Pons (tissue), 1 donor: Measurements from ENCODE around the gene AFDN.

Experiments
- DNase-seq: peaks from one replicate; pipeline ENCODE4 v3.0.0-alpha.2; 2016; ENCODE audit warnings: low spot score

The AFDN gene

DNA sequence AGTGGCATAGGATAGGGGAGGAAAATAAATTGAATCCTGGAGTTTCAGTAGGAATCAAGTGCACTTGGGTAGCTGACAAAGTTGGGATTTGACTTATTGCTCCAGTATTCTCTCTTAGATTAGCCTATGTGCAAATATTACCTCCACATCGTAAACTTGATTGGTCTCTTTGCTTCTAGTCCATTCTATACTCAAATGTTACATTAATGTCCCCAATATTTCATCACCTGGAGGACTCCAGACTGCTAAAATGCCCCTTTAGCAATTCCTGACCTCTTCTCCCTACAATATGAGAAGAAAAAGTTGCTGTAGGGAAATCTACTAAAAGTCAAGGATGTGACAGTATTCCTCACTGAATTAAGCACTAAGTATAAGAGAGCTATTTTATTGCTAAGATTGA lies 16.3 kb downstream of the AFDN start:
- no peak for DNase-seq

- DNase-seq: no peak
Observed at GRCh38 chr6:167845856-167846255, 19.1 kb downstream of the AFDN start.

DNA sequence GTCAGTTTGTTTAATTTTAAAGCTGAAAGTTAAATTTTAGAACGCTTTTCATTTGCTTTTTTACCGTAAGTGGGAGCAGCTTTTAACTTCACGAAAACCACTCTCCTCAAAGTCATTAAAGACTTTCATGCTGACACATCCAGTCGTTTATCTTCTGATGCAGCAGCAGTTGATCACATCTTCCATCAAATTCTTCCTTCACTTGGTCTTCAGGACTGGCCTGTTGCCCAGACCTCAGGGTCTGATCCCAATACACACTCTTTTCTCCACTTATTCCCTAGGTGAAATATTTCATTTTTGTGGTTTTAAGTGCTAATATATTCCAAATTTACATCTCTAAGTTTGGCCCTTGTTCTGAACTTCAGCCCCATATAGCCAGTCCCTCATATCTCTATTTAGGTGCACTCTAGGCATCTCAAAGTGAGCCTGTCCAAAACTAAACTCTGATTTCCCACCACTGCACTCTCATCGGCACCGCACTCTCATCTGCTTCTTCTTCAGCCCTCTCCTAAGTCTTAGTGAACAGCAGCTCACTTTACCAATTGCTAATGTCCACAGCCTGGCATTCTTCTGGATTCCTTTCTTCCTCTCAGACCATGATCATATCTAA lies 20.4 kb downstream of the AFDN start:
- DNase-seq: no peak

DNA sequence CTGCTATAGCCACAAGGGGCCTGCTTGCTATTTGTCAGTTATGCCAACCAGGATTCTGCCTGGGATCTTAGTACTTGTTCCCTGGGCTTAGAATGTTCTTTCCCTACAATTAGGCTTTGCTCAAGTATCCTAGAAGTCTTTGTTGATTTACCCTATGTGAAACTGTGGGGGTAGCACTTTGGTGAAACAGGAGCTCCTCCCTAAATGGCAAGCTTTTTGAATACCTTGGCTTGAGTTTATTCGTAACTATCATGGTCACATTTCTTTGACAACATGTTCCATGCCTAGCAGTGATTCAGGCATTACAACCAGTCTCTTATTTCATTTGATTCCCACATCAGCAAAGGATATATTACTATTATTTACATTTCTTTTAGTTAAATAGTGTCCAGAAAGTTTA lies 21.2 kb downstream of the AFDN start:
- no peak for DNase-seq

DNA sequence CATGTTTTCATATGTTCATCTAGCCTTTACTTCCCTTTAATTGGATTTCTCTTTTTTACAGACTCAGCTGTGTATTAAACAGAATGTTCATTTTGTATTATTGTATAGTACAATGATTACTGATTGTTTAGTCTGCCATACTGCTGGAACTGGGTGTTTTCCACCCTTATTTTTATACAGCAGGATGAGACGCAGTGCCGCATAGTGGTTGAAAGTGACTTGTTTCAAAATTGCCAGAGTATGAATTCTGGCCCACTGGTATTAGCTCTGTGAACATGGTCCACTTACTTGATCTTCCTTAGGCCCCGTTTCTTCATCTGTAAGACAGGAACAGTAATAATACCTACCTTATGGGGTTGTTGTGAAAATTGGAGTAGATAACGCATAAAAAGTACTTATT lies 22.1 kb downstream of the AFDN start:
- peak; percentile 67 for DNase-seq

GRCh38 chr6:167849846-167850459 lies 23.2 kb downstream of the AFDN start:
- no peak for DNase-seq

DNA sequence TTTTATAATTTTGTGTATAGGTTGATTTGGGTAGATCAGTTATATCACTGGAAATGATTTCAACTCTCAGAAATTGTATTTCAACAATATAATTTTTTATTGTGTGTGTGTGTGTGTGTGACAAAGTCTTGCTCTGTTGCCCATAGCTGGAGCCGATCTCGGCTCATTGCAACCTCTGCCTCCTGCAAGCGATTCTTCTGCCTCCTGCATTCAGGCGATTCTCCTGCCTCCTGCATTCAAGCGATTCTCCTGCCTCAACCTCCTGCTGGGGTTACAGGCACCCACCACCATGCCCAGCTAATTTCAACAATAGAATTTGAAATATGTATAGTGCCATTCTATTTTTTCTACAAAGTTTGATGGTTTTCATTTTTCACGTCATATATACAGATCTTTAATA lies 24.1 kb downstream of the AFDN start:
- no peak for DNase-seq

GRCh38 chr6:167851370-167851952 lies 24.8 kb downstream of the AFDN start:
- no peak for DNase-seq

GRCh38 chr6:167855825-167856425 lies 29.2 kb downstream of the AFDN start:
- DNase-seq: peak; percentile 52

- DNase-seq: no peak
Observed at GRCh38 chr6:167856474-167856873, 29.8 kb downstream of the AFDN start.

- DNase-seq: no peak
Observed at GRCh38 chr6:167856999-167857660, 30.4 kb downstream of the AFDN start.

DNA sequence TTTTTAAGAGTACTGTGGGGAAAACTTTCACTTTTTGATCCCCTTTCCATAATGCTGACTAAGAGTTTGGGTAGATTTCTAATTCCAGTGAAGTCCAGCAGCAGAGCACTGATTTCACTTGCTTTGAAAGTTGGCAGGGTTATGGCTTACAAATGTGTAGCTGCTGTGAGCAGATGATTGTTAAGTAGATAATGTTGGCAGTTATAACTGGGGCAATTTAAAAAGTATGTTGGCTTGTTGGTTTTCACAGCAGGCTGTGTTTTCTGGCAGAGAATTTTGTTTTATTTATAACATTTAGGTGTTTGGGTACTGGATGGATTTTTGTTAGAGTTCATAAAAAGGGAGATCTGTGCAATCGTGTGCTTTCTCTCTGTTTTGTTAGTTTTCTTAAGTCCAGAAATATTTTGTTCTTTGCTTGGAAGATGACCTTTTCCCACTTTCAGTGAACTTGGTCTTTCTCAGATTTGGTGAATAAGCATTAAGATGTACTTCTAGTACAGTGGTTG lies 31.4 kb downstream of the AFDN start:
- peak; percentile 72 for DNase-seq

DNA sequence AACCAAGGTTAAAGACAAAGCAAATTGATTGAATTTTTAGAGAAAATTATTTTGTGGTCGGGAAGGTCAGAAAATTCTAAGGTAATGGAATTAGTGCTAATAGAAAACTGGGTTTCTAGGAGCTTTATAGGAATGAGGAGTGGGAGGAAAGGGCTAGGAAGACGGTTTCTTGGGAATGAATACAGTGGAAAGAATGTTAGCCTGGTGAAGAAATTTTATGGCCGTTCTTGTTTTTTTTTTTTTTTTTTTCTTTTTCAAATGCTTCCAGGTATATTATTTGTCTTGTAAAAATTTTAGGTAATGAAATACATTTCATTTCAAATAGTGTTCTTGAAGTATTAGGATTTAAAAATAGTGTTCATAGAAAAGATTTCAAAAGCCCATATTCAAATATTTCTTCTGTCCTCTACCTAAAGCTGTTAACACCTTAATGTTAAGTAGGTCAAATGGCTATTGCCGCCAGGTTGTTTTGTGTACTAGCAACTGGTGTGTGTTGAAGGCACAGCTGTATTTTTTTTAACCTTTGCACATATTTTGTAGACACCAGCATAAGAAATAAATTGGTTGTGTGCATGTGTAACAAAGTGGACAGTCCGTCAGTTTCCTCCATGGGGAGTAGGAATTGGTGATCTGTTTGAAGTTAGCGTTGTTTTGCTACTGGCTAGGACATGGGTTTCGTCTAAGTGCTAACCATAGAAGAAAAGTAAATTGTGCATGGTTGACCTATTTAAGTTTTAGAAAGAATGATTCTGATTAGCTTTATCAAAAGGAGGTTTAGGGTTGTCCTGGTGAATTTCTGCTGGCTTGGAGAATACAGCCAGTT lies 32.3 kb downstream of the AFDN start:
- DNase-seq: no peak

GRCh38 chr6:167860550-167861226 lies 34.0 kb downstream of the AFDN start:
- DNase-seq: no peak

DNA sequence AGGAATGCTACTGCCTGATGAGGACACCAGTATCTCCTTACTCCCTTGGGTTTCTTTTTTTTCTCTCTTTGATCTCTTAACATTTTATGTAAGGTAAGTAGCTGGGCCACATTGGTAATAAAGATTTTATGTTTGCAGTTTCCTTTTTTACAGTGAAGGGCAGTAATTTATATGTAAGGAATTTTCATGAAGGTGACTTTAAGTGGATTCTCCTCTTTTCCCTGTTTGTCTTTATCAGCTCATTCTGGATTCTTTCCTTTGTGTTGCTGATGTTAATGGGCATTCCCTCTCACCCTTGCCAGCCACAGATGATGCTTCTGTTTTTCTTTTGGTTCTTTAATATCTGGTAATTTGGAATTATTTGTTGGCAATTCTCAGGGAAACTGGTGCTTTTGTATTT lies 34.7 kb downstream of the AFDN start:
- no peak for DNase-seq

DNA sequence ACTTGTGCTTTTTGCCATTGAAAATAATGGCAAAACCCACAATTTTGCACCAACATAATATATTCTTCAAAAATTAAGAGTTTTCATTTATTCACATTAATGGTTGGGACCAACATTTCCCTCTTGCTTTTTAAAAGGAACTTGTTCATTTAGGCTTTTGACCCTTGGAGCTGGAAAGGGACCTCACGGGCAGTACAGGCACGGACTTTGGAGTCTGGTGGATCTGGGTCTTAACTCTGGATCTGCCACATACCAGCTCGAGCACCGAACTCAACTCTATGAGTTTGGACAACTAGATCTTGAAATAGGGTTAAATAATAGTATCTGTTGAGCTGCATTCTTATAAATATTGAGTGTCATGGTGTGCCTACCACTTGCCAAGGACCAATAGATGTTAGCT lies 37.2 kb downstream of the AFDN start:
- DNase-seq: no peak

- DNase-seq: no peak
Observed at GRCh38 chr6:167866642-167867041, 39.9 kb downstream of the AFDN start.

DNA sequence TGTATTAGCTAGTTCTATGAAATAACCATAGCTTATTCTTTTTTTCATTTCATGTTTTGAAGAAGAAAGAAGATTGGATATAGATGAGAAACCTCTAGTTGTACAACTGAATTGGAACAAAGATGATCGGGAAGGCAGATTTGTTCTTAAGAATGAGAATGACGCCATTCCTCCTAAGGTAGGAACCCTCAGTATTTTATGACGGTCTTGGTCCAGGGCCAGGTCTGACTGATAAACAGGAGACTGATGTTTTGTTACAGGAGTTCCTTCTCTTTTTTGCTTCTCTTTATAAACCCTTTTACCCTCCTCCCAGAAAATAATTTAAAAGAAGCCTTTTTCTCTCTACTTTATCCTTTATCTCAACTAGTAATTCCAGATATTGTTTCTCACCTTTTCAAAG lies 43.6 kb downstream of the AFDN start:
- DNase-seq: no peak

DNA sequence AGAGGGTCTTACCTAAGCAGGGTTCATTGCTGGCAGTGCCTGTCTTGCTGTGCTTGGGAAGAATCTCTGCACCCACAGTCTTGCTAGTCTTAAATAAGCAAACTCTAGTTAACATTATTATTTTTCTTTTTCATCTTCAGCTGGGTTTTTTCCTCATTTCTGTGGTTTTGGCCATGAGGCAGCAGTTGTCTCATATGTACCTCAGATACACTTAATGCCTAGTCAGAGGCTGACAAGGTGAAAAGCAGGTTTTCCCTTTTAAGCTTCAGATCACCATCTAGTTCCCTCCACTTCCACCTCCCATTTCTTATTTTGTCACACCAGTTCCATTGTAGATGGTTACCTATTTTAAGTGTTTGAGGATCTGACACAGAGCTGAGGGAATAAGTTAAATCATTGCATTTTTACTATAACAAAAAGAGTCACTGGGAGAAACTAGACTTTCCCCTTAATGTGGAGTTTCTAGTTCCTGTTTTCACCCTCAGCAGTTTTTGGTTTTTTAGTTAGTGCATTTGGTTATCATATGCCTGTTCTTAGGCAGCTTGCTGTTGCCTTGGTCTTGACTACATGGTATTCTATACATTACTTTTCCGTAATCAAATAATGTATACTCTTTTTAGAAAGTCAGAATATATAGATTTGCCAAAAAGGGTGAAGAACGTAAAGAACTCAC lies 46.0 kb downstream of the AFDN start:
- no peak for DNase-seq

GRCh38 chr6:167877994-167878779 lies 51.5 kb downstream of the AFDN start:
- DNase-seq: no peak
